HG03558 (cell line): Measurements from ENCODE around the gene AIF1L.
"Not testable (repeated sequence)": the region's sequence is repeated elsewhere in the genome, so short reads cannot be mapped to it uniquely, and the experiment has no call there.

ENCODE experiments used
- ATAC-seq: cut with Tn5 transposase; IDR thresholded peaks from one replicate; pipeline ENCODE4 v1.9.1; 2021; ENCODE audit warnings: moderate number of reproducible peaks; ENCODE audit not compliant: unreplicated experiment; ENCODE audit errors: extremely low read depth

AIF1L gene

GRCh38 chr9:131149688-131150053 lies 53.3 kb downstream of the AIF1L start:
- ATAC-seq, result no peak

- no peak for ATAC-seq
Measured at GRCh38 chr9:131153595-131153994, 57.3 kb downstream of the AIF1L start.

- ATAC-seq, result not testable (repeated sequence)
Measured at GRCh38 chr9:131158673-131159072, 62.3 kb downstream of the AIF1L start.

GRCh38 chr9:131160416-131161112 lies 64.2 kb downstream of the AIF1L start:
- no peak for ATAC-seq

GRCh38 chr9:131161585-131161984 lies 65.3 kb downstream of the AIF1L start:
- no peak for ATAC-seq

GRCh38 chr9:131162886-131163285 lies 66.6 kb downstream of the AIF1L start:
- no peak for ATAC-seq

GRCh38 chr9:131165523-131165922 lies 69.2 kb downstream of the AIF1L start:
- ATAC-seq, result no peak

GRCh38 chr9:131167146-131167692 lies 70.9 kb downstream of the AIF1L start:
- no peak for ATAC-seq

- ATAC-seq, result no peak
Measured at GRCh38 chr9:131167936-131168335, 71.6 kb downstream of the AIF1L start.

GRCh38 chr9:131169563-131170240 lies 73.4 kb downstream of the AIF1L start:
- no peak for ATAC-seq
